A549 (cell line): ENCODE data around the gene CLDN2. TPM values are rescaled to one million over a fixed set of nuclear protein-coding genes. Genes with fewer than 3 reads are reported as not detected.

Experiments
- ATAC-seq, 2 experiments: fragments of 200-7000 bp in 1 of 2; fragments of >200 bp in 1 of 2; cut with Nextera tagmentation in 1 of 2; cut with Tn5 transposase in 1 of 2; 3 replicates each; pipeline versions ENCODE4 v1.8.0 to v1.9.1; 2018 to 2020; ENCODE audit warnings: mild to moderate bottlenecking in 1 of 2, moderate library complexity in 1 of 2
- CTCF ChIA-PET: fragments of 300-600 bp; sonication (Branson Sonifier 250); formaldehyde crosslinking; extraction: SDS; loops from one replicate; lab custom pipeline; 2021; ENCODE audit warnings: antibody characterized with exemption, inconsistent platforms; lab: Yijun Ruan, JAX
- POLR2A ChIA-PET: fragments of 350-600 bp; formaldehyde crosslinking; extraction: SDS; loops from one replicate; lab custom pipeline; 2021; ENCODE audit warnings: antibody characterized with exemption, inconsistent platforms; lab: Yijun Ruan, JAX
- DNase-seq, 2 experiments: peaks; one replicate each; pipeline versions ENCODE4 v3.0.0 to v3.0.0-alpha.2; 2011 to 2016; ENCODE audit warnings: low read depth in 1 of 2, low spot score in 1 of 2
- FAIRE-seq: peaks from 2 replicates; lab custom pipeline; 2011; peaks lifted over from hg19 to GRCh38; lab: Jason Lieb, UNC
- H3K27ac ChIP-seq, 2 experiments: fragments of >200 bp; sonication (Bioruptor Twin); formaldehyde crosslinking; 3 replicates each; pipeline ENCODE4 v1.5.1; 2016 to 2017
- H3K4me1 ChIP-seq: fragments of >200 bp; sonication (Bioruptor Twin); formaldehyde crosslinking; 3 replicates; pipeline ENCODE4 v1.6.1; 2016
- H3K4me2 ChIP-seq: fragments of >200 bp; sonication (Bioruptor Twin); formaldehyde crosslinking; 3 replicates; pipeline ENCODE4 v1.6.1; 2016
- H3K4me3 ChIP-seq: fragments of >200 bp; sonication (Bioruptor Twin); formaldehyde crosslinking; 3 replicates; pipeline ENCODE4 v1.5.1; 2016
- H3K9me3 ChIP-seq: fragments of >200 bp; sonication (Bioruptor Twin); formaldehyde crosslinking; 3 replicates; pipeline ENCODE4 v1.6.1; 2016
- CEBPB ChIP-seq, 2 experiments: fragments of >200 bp in 1 of 2; sonication (Bioruptor Twin) in 1 of 2; formaldehyde crosslinking in 1 of 2; IDR thresholded peaks; 2 replicates each; pipeline ENCODE4 v1.6.1; 2012 to 2016
- FOXS1 ChIP-seq: fragments of 250-450 bp; sonication (Bioruptor Pico); IDR thresholded peaks from 2 replicates; pipeline ENCODE4 v1.5.0; 2020; ENCODE audit warnings: mild to moderate bottlenecking, moderate library complexity
- GATA3 ChIP-seq: IDR thresholded peaks from 2 replicates; pipeline ENCODE4 v1.6.1; 2012; ENCODE audit warnings: borderline replicate concordance
- HOXA7 ChIP-seq: fragments of 250-450 bp; sonication (Bioruptor Pico); IDR thresholded peaks from 2 replicates; pipeline ENCODE4 v1.5.0; 2020; ENCODE audit warnings: mild to moderate bottlenecking, moderate library complexity
- HOXB5 ChIP-seq: fragments of 250-450 bp; sonication (Bioruptor Pico); IDR thresholded peaks from 2 replicates; pipeline ENCODE4 v1.5.0; 2020; ENCODE audit warnings: mild to moderate bottlenecking, moderate library complexity
- KDM5A ChIP-seq: fragments of 200-600 bp; sonication (generic); IDR thresholded peaks from 2 replicates; pipeline ENCODE4 v1.6.1; 2016; ENCODE audit warnings: antibody characterized with exemption, mild to moderate bottlenecking
- MAFK ChIP-seq: fragments of 450-650 bp; IDR thresholded peaks from 2 replicates; pipeline ENCODE4 v1.6.1; 2014; ENCODE audit not compliant: partially characterized antibody
- MYC ChIP-seq: IDR thresholded peaks from 2 replicates; pipeline ENCODE4 v1.6.1; 2012; ENCODE audit warnings: mild to moderate bottlenecking, inconsistent platforms, low read length, improper control_type of control experiment, borderline replicate concordance
- NPAS2 ChIP-seq: fragments of 250-450 bp; sonication (Bioruptor Pico); IDR thresholded peaks from 2 replicates; pipeline ENCODE4 v1.8.0; 2022; ENCODE audit warnings: mild to moderate bottlenecking, moderate library complexity, borderline replicate concordance
- NR3C1 ChIP-seq: fragments of >200 bp; sonication (Bioruptor Twin); formaldehyde crosslinking; IDR thresholded peaks from 3 replicates; pipeline ENCODE4 v1.6.1; 2017
- RARB ChIP-seq: fragments of 250-450 bp; sonication (Bioruptor Pico); IDR thresholded peaks from 2 replicates; pipeline ENCODE4 v1.8.0; 2021; ENCODE audit warnings: mild to moderate bottlenecking, moderate library complexity
- RFX5 ChIP-seq: fragments of 450-650 bp; IDR thresholded peaks from 2 replicates; pipeline ENCODE4 v1.7.1; 2014; ENCODE audit warnings: antibody characterized with exemption, mild to moderate bottlenecking, moderate library complexity
- SMC3 ChIP-seq: fragments of >200 bp; sonication (Bioruptor Twin); formaldehyde crosslinking; IDR thresholded peaks from 3 replicates; pipeline ENCODE4 v1.6.1; 2018; ENCODE audit warnings: inconsistent platforms
- TFCP2L1 ChIP-seq: fragments of 250-450 bp; sonication (Bioruptor Pico); IDR thresholded peaks from 2 replicates; pipeline ENCODE4 v1.5.0; 2021; ENCODE audit warnings: mild to moderate bottlenecking
- TP53 ChIP-seq: fragments of 250-450 bp; sonication (Bioruptor Pico); IDR thresholded peaks from 2 replicates; pipeline ENCODE4 v1.5.0; 2021; ENCODE audit warnings: mild to moderate bottlenecking, moderate library complexity
- WGBS: methylation state at CpG from one replicate; pipeline ENCODE4 v1.1.6; 2017; ENCODE audit errors: missing lambda C conversion rate; 5-methylcytosine and 5-hydroxymethylcytosine counted together
- polyA plus RNA-seq, 4 experiments: library from polyadenylated mRNA; depleted of rRNA in 3 of 4; stranded (reverse); fragments of >200 nt; fragmentation: RNase III in 1 of 4; extraction: RNeasy Plus Mini Kit Qiagen cat#74134 plus additional on column Dnase treatment in 1 of 4; gene quantifications; 2 replicates in 3 of 4; 3 replicates in 1 of 4; pipeline ENCODE4 v1.2.3, GENCODE V29; 2011 to 2017
- TF ChIP-seq, protein P1 (sequence below): fragments of 200-600 bp; sonication (generic); IDR thresholded peaks from 2 replicates; pipeline ENCODE4 v1.6.1; 2016; ENCODE audit warnings: antibody characterized with exemption, mild to moderate bottlenecking, moderate library complexity
- TF ChIP-seq, protein P2 (sequence below): IDR thresholded peaks from 2 replicates; pipeline ENCODE4 v1.6.1; 2012; ENCODE audit warnings: low read depth, borderline replicate concordance
- TF ChIP-seq, protein P3 (sequence below): fragments of >200 bp; sonication (Bioruptor Twin); formaldehyde crosslinking; IDR thresholded peaks from 3 replicates; pipeline ENCODE4 v1.5.1; 2016
- TF ChIP-seq, protein P4 (sequence below): fragments of >200 bp; sonication (Bioruptor Twin); formaldehyde crosslinking; IDR thresholded peaks from 3 replicates; pipeline ENCODE4 v1.6.1; 2016
- TF ChIP-seq, protein P5 (sequence below): fragments of >200 bp; sonication (Bioruptor Twin); formaldehyde crosslinking; IDR thresholded peaks from 2 replicates; pipeline ENCODE4 v1.6.1; 2016
- TF ChIP-seq, protein P6 (sequence below): fragments of 450-650 bp; IDR thresholded peaks from 2 replicates; pipeline ENCODE4 v1.6.1; 2014; ENCODE audit warnings: antibody characterized with exemption
- TF ChIP-seq, protein P7 (sequence below): fragments of 250-450 bp; sonication (Bioruptor Pico); IDR thresholded peaks from 2 replicates; pipeline ENCODE4 v1.5.0; 2021; ENCODE audit warnings: mild to moderate bottlenecking, moderate library complexity, borderline replicate concordance

The CLDN2 gene
- polyA plus RNA-seq, 2 of the 4 experiments (the other 2 are of a cell fraction), result 28.1 to 28.6 TPM

DNA sequence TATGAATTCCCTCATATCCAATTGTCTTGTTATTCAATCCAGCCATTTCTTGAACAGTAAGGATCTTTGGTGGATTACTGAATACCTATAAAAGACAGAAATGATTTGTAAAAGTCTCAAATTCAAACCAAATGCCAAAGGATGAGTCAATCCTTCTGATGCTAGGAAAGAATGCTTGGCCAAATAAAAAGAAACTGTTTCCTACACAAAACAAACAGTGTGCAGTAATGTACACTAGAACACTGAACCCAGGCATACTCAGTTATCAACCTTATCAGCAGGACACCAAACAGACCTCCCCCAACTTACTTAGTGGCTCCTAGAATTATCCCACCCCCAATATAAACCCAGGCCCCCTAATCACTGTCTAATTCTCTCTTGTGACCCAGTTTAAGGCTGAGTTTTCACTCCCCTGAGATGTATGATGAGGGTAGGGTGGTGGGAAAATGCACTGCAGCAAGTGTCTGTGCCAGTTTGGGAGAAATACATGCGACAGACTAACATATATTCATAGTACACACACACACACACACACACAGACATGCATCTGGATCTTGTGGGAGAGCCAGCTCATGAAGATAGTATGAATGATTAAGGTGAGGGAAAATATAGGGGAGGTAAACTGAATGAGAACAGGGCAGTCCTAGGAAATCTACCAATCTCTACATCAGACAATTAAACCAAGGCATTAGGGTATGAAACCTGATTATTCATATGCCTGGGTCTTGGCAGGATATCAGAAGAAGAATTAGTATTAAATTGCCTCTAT, 35.0 kb downstream of the CLDN2 start (continued):
- TF ChIP-seq, protein P1, sequence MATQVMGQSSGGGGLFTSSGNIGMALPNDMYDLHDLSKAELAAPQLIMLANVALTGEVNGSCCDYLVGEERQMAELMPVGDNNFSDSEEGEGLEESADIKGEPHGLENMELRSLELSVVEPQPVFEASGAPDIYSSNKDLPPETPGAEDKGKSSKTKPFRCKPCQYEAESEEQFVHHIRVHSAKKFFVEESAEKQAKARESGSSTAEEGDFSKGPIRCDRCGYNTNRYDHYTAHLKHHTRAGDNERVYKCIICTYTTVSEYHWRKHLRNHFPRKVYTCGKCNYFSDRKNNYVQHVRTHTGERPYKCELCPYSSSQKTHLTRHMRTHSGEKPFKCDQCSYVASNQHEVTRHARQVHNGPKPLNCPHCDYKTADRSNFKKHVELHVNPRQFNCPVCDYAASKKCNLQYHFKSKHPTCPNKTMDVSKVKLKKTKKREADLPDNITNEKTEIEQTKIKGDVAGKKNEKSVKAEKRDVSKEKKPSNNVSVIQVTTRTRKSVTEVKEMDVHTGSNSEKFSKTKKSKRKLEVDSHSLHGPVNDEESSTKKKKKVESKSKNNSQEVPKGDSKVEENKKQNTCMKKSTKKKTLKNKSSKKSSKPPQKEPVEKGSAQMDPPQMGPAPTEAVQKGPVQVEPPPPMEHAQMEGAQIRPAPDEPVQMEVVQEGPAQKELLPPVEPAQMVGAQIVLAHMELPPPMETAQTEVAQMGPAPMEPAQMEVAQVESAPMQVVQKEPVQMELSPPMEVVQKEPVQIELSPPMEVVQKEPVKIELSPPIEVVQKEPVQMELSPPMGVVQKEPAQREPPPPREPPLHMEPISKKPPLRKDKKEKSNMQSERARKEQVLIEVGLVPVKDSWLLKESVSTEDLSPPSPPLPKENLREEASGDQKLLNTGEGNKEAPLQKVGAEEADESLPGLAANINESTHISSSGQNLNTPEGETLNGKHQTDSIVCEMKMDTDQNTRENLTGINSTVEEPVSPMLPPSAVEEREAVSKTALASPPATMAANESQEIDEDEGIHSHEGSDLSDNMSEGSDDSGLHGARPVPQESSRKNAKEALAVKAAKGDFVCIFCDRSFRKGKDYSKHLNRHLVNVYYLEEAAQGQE, result no peak
- TF ChIP-seq FOXS1 (CRISPR knock-in tag) (no peak), MAFK (no peak)

DNA sequence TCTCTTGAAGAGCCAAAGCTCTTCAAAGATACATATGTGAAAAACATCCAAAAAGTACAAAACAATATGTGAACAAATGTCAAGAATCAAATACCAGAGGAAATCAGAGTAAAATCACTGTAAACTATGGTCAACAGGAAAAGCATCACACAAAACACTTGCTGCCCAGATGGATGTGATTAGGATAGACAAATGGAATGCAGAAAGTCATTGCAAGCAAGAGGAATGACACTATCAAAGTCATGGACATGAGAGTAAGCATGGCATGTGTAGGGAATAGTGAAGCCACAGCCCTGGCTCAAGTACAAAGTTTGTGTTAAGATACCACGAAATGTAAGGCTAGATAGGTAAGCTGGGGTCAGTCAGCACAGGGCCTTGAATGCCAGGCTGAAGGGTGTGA, 37.7 kb downstream of the CLDN2 start:
- DNase-seq (no peak), ATAC-seq (no peak), FAIRE-seq (peak; percentile 39)
- Histone ChIP-seq H3K27ac (peak overlapping the region; percentile 71 to 94; a peak in 5 of 6 replicates), H3K4me2 (no peak overlapping the region), H3K4me3 (no peak overlapping the region), H3K9me3 (no peaks in the 10 kb centered on the region)
- CTCF ChIA-PET, result interaction anchor here (1.0 to 8.1 kb wide), 4 partner anchors 41 to 64 kb away, joined by 3 to 94 read pairs (median 26); partner anchors contain the start of gene RIPPLY1
- TF ChIP-seq, protein P2, sequence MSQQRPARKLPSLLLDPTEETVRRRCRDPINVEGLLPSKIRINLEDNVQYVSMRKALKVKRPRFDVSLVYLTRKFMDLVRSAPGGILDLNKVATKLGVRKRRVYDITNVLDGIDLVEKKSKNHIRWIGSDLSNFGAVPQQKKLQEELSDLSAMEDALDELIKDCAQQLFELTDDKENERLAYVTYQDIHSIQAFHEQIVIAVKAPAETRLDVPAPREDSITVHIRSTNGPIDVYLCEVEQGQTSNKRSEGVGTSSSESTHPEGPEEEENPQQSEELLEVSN, result no peak
- TF ChIP-seq RFX5 (no peak), TP53 (CRISPR knock-in tag) (no peak), NPAS2 (no peak), FOXS1 (CRISPR knock-in tag) (no peak), TFCP2L1 (no peak), SMC3 (no peak), GATA3 (no peak), HOXB5 (CRISPR knock-in tag) (no peak), CEBPB (IDR thresholded peaks at IDR 0.05) (no peak), NR3C1 (no peak), RARB (CRISPR knock-in tag) (no peak), MYC (no peak), HOXA7 (CRISPR knock-in tag) (no peak), KDM5A (no peak)
- TF ChIP-seq, protein P3, sequence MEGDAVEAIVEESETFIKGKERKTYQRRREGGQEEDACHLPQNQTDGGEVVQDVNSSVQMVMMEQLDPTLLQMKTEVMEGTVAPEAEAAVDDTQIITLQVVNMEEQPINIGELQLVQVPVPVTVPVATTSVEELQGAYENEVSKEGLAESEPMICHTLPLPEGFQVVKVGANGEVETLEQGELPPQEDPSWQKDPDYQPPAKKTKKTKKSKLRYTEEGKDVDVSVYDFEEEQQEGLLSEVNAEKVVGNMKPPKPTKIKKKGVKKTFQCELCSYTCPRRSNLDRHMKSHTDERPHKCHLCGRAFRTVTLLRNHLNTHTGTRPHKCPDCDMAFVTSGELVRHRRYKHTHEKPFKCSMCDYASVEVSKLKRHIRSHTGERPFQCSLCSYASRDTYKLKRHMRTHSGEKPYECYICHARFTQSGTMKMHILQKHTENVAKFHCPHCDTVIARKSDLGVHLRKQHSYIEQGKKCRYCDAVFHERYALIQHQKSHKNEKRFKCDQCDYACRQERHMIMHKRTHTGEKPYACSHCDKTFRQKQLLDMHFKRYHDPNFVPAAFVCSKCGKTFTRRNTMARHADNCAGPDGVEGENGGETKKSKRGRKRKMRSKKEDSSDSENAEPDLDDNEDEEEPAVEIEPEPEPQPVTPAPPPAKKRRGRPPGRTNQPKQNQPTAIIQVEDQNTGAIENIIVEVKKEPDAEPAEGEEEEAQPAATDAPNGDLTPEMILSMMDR, result no peak
- TF ChIP-seq, protein P4, sequence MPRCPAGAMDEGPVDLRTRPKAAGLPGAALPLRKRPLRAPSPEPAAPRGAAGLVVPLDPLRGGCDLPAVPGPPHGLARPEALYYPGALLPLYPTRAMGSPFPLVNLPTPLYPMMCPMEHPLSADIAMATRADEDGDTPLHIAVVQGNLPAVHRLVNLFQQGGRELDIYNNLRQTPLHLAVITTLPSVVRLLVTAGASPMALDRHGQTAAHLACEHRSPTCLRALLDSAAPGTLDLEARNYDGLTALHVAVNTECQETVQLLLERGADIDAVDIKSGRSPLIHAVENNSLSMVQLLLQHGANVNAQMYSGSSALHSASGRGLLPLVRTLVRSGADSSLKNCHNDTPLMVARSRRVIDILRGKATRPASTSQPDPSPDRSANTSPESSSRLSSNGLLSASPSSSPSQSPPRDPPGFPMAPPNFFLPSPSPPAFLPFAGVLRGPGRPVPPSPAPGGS, result no peak
- TF ChIP-seq, protein P5, sequence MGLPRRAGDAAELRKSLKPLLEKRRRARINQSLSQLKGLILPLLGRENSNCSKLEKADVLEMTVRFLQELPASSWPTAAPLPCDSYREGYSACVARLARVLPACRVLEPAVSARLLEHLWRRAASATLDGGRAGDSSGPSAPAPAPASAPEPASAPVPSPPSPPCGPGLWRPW, result no peak
- TF ChIP-seq, protein P6, sequence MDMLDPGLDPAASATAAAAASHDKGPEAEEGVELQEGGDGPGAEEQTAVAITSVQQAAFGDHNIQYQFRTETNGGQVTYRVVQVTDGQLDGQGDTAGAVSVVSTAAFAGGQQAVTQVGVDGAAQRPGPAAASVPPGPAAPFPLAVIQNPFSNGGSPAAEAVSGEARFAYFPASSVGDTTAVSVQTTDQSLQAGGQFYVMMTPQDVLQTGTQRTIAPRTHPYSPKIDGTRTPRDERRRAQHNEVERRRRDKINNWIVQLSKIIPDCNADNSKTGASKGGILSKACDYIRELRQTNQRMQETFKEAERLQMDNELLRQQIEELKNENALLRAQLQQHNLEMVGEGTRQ, result no peak
- TF ChIP-seq, protein P7, sequence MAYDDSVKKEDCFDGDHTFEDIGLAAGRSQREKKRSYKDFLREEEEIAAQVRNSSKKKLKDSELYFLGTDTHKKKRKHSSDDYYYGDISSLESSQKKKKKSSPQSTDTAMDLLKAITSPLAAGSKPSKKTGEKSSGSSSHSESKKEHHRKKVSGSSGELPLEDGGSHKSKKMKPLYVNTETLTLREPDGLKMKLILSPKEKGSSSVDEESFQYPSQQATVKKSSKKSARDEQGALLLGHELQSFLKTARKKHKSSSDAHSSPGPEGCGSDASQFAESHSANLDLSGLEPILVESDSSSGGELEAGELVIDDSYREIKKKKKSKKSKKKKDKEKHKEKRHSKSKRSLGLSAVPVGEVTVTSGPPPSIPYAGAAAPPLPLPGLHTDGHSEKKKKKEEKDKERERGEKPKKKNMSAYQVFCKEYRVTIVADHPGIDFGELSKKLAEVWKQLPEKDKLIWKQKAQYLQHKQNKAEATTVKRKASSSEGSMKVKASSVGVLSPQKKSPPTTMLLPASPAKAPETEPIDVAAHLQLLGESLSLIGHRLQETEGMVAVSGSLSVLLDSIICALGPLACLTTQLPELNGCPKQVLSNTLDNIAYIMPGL (CRISPR knock-in tag), result no peak
- TF ChIP-seq, all 56 proteins: peak for 0
- WGBS, result 80% methylated on average over 1 of the region's 1 CpG
- peaks cover 73% of the 10 kb centered on the region for H3K4me1 ChIP-seq
- POLR2A ChIA-PET, result interaction anchor here (0.6 kb wide), 1 partner anchor 26 kb away, joined by 5 read pairs; no protein-coding TSS in a partner anchor
